ENCODE data around the gene WHAMM.
A peak's percentile ranks its signal among the peaks of the same experiment; 100 is the strongest.

The WHAMM gene

DNA sequence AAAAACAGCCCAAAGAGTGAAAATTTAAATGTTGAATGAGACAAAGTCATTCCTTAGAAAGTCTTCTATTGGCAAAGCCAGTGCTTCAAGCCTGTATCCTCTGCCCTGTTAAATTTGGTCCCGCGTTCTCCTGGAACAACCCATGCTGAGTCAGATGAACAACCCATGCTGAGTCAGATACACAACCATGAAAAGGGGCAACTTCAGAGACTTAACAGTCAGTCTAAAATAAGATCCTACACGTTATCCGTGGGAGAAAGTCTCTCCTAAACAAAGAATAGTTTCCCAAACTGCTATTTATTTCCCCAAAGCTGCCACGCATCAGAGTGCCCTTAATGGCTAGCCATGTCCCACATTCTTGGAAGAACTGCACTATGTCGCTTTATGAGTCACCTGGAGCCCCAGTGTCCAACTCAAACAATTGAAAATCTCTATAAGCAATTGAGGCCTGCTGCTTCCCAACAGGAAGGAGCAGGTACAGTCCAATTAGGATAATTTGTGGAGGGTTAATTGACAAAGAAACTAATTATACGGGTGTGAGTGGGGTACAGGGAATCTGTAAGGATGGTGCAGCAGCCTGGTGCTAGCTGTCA, 66.1 kb downstream of the WHAMM start:
- H3K4me3 ChIP-seq (ENCODE audit: severe bottlenecking) = no peak overlapping the region
- DNase-seq (ENCODE audit: low spot score) = no peak
- TF ChIP-seq, protein P1, sequence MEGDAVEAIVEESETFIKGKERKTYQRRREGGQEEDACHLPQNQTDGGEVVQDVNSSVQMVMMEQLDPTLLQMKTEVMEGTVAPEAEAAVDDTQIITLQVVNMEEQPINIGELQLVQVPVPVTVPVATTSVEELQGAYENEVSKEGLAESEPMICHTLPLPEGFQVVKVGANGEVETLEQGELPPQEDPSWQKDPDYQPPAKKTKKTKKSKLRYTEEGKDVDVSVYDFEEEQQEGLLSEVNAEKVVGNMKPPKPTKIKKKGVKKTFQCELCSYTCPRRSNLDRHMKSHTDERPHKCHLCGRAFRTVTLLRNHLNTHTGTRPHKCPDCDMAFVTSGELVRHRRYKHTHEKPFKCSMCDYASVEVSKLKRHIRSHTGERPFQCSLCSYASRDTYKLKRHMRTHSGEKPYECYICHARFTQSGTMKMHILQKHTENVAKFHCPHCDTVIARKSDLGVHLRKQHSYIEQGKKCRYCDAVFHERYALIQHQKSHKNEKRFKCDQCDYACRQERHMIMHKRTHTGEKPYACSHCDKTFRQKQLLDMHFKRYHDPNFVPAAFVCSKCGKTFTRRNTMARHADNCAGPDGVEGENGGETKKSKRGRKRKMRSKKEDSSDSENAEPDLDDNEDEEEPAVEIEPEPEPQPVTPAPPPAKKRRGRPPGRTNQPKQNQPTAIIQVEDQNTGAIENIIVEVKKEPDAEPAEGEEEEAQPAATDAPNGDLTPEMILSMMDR (IDR thresholded peaks at IDR 0.05; ENCODE audit: poor library complexity, severe bottlenecking) = no peak
- H3K4me1 ChIP-seq (ENCODE audit: insufficient read depth, poor library complexity, severe bottlenecking) = no peaks in the 10 kb centered on the region
- ATAC-seq (ENCODE audit: low read depth) = peak; percentile 79; the same call in 2 of the 3 replicates
- H3K36me3 ChIP-seq (ENCODE audit: low read depth) = no peaks in the 10 kb centered on the region
- H3K27me3 ChIP-seq (ENCODE audit: insufficient read depth, poor library complexity, severe bottlenecking) = no peaks in the 10 kb centered on the region
- H3K27ac ChIP-seq (ENCODE audit: poor library complexity, severe bottlenecking) = no peak overlapping the region
- no peaks in the 10 kb centered on the region for H3K9me3 ChIP-seq (ENCODE audit: severe bottlenecking)

DNA sequence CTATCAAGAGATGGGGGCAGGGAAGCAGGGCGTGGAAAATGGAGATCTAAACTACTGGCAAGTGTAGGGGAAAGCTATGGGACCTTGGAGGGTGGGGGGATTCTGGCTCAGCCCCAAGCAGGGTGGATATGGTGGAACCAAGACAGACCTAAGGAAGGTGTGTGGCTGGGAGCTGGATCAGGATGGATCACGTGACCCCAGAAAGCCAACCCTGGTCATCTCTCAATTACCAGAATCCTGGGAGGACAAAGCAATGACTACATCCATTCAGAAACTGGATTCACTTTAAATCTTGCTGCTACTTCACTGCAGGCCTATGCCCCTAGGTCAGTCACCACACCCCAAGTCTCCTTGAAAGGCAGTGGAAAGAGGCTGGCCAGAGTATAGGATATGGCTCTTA, 68.4 kb downstream of the WHAMM start:
- ATAC-seq (ENCODE audit: low read depth) = no peak
- Histone ChIP-seq H3K36me3 (ENCODE audit: low read depth) (no peaks in the 10 kb centered on the region), H3K27me3 (ENCODE audit: insufficient read depth, poor library complexity, severe bottlenecking) (no peaks in the 10 kb centered on the region), H3K9me3 (ENCODE audit: severe bottlenecking) (no peaks in the 10 kb centered on the region), H3K4me1 (ENCODE audit: insufficient read depth, poor library complexity, severe bottlenecking) (no peaks in the 10 kb centered on the region), H3K27ac (ENCODE audit: poor library complexity, severe bottlenecking) (no peak overlapping the region), H3K4me3 (ENCODE audit: severe bottlenecking) (no peak overlapping the region)
- TF ChIP-seq, protein P1 (IDR thresholded peaks at IDR 0.05; ENCODE audit: poor library complexity, severe bottlenecking) = no peak
- DNase-seq (ENCODE audit: low spot score) = no peak

DNA sequence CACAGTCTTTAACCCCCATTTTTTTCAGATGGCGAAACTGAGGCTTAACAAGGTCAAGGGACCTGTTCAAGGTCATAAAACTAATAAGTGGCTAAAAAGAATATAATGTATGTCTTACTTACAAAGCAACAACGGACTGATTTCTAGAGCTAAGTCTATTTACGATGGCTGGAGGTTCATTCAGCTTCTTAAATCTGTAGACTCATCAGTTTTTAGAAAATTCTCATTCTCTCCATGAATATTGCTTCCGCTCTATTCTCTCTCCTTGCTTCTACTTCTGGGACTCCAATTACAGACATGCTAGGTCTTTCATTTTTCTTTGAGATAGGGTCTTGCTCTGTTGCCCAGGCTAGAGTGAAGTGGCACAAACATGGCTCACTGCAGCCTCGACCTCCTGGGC, 68.9 kb downstream of the WHAMM start:
- no peak overlapping the region for H3K27ac ChIP-seq (ENCODE audit: poor library complexity, severe bottlenecking)
- H3K36me3 ChIP-seq (ENCODE audit: low read depth) = no peaks in the 10 kb centered on the region
- H3K9me3 ChIP-seq (ENCODE audit: severe bottlenecking) = no peaks in the 10 kb centered on the region
- DNase-seq (ENCODE audit: low spot score) (no peak), ATAC-seq (ENCODE audit: low read depth) (no peak)
- no peaks in the 10 kb centered on the region for H3K4me1 ChIP-seq (ENCODE audit: insufficient read depth, poor library complexity, severe bottlenecking)
- TF ChIP-seq, protein P1 (IDR thresholded peaks at IDR 0.05; ENCODE audit: poor library complexity, severe bottlenecking) = no peak
- H3K27me3 ChIP-seq (ENCODE audit: insufficient read depth, poor library complexity, severe bottlenecking) = no peaks in the 10 kb centered on the region
- H3K4me3 ChIP-seq (ENCODE audit: severe bottlenecking) = no peak overlapping the region

DNA sequence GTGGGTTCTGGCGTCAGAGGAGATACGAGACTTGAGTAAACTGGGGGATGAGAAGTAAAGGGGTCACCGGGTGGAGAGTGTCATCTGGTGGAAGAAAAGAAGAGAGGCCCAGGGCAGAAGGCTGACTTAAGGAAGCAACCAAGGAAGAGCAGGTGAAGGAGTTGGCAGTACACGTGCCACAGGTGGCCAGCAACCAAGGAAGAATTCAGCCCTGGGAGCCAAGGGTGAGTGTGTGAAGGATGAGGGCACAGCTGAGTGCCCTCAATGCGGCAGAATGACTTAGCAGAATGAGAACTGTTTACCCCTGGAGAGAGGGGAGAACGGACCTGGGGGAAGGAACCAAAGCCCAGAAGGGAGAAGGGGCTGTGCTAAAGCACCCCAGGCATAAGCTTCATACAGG, 71.3 kb downstream of the WHAMM start:
- no peaks in the 10 kb centered on the region for H3K4me1 ChIP-seq (ENCODE audit: insufficient read depth, poor library complexity, severe bottlenecking)
- ATAC-seq (ENCODE audit: low read depth) (peak; percentile 40; the same call in 1 of the 3 replicates), DNase-seq (ENCODE audit: low spot score) (no peak)
- H3K27ac ChIP-seq (ENCODE audit: poor library complexity, severe bottlenecking) = no peak overlapping the region
- TF ChIP-seq, protein P1 (IDR thresholded peaks at IDR 0.05; ENCODE audit: poor library complexity, severe bottlenecking) = no peak
- no peaks in the 10 kb centered on the region for H3K27me3 ChIP-seq (ENCODE audit: insufficient read depth, poor library complexity, severe bottlenecking)
- no peaks in the 10 kb centered on the region for H3K36me3 ChIP-seq (ENCODE audit: low read depth)
- no peaks in the 10 kb centered on the region for H3K9me3 ChIP-seq (ENCODE audit: severe bottlenecking)
- no peak overlapping the region for H3K4me3 ChIP-seq (ENCODE audit: severe bottlenecking)

DNA sequence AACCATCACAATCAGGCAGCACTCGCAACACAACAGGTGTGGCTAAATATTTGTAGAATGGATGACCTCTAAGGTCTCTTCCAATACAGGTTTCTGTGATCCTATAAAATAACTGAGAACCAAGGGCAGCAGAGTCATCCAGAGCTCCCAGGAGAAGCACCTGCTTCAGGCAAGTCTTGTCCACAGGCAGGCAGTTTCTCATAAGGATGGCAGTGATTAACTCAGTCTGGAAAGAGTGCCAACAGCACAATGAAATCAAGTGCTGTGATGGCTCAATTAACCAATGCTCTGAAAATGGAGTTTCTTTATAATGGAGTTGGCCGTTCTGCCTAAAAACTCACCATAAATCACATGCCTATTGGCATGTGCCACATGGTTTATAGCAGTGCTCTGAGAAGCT, 72.3 kb downstream of the WHAMM start:
- H3K4me3 ChIP-seq (ENCODE audit: severe bottlenecking) = no peak overlapping the region
- no peak for ATAC-seq (ENCODE audit: low read depth)
- H3K27ac ChIP-seq (ENCODE audit: poor library complexity, severe bottlenecking) = no peak overlapping the region
- DNase-seq (ENCODE audit: low spot score) = no peak
- TF ChIP-seq, protein P1 (IDR thresholded peaks at IDR 0.05; ENCODE audit: poor library complexity, severe bottlenecking) = no peak
- no peaks in the 10 kb centered on the region for H3K9me3 ChIP-seq (ENCODE audit: severe bottlenecking)
- no peaks in the 10 kb centered on the region for H3K36me3 ChIP-seq (ENCODE audit: low read depth)
- no peaks in the 10 kb centered on the region for H3K4me1 ChIP-seq (ENCODE audit: insufficient read depth, poor library complexity, severe bottlenecking)
- no peaks in the 10 kb centered on the region for H3K27me3 ChIP-seq (ENCODE audit: insufficient read depth, poor library complexity, severe bottlenecking)
